Skeletal muscle cell (primary cell): Measurements from ENCODE around the gene S1PR2.
"Not testable (repeated sequence)": the region's sequence is repeated elsewhere in the genome, so short reads cannot be mapped to it uniquely, and the experiment has no call there.

Experiments
- DNase-seq: peaks from one replicate; pipeline ENCODE4 v3.0.0-alpha.2; 2010; ENCODE audit warnings: low read depth
- H3K4me3 ChIP-seq: 2 replicates; pipeline ENCODE4 v1.5.1; 2011; ENCODE audit warnings: low read depth, mild to moderate bottlenecking, control low read depth, low read length, moderate library complexity

The S1PR2 gene

GRCh38 chr19:10227026-10227971, 3.8 kb downstream of the S1PR2 start:
- DNase-seq = no peak
- peak overlapping the region; percentile 0 for H3K4me3 ChIP-seq

GRCh38 chr19:10226376-10227025, 4.6 kb downstream of the S1PR2 start:
- H3K4me3 ChIP-seq = no peak overlapping the region
- peak; percentile 86 for DNase-seq

- no peak overlapping the region for H3K4me3 ChIP-seq
- DNase-seq = no peak
Observed at GRCh38 chr19:10226021-10226375, 5.1 kb downstream of the S1PR2 start.

- DNase-seq = no peak
- H3K4me3 ChIP-seq = no peak overlapping the region
Observed at GRCh38 chr19:10224337-10224736, 6.8 kb downstream of the S1PR2 start.

- DNase-seq = no peak
- no peak overlapping the region for H3K4me3 ChIP-seq
Observed at GRCh38 chr19:10223488-10224213, 7.5 kb downstream of the S1PR2 start.

GRCh38 chr19:10222201-10222890, 8.8 kb downstream of the S1PR2 start:
- no peak for DNase-seq

GRCh38 chr19:10220695-10221094, 10.4 kb downstream of the S1PR2 start:
- DNase-seq = no peak

More at GRCh38 chr19:10222201-10222890, 8.8 kb downstream of the S1PR2 start:
- no peak overlapping the region for H3K4me3 ChIP-seq

GRCh38 chr19:10219678-10220077, 11.5 kb downstream of the S1PR2 start:
- no peak for DNase-seq
- no peak overlapping the region for H3K4me3 ChIP-seq

More at GRCh38 chr19:10220695-10221094, 10.4 kb downstream of the S1PR2 start:
- no peak overlapping the region for H3K4me3 ChIP-seq

GRCh38 chr19:10217085-10217484, 14.0 kb downstream of the S1PR2 start:
- no peak overlapping the region for H3K4me3 ChIP-seq
- DNase-seq = no peak

GRCh38 chr19:10214784-10215183, 16.3 kb downstream of the S1PR2 start:
- no peak for DNase-seq
- no peak overlapping the region for H3K4me3 ChIP-seq

GRCh38 chr19:10211691-10212090, 19.4 kb downstream of the S1PR2 start:
- DNase-seq = no peak
- H3K4me3 ChIP-seq = no peak overlapping the region

GRCh38 chr19:10211061-10211460, 20.1 kb downstream of the S1PR2 start:
- H3K4me3 ChIP-seq = no peak overlapping the region
- DNase-seq = no peak

- H3K4me3 ChIP-seq = no peak overlapping the region
Observed at GRCh38 chr19:10209315-10209714, 21.8 kb downstream of the S1PR2 start.

GRCh38 chr19:10207026-10207425, 24.1 kb downstream of the S1PR2 start:
- no peak for DNase-seq
- H3K4me3 ChIP-seq = no peak overlapping the region

More at GRCh38 chr19:10209315-10209714, 21.8 kb downstream of the S1PR2 start:
- DNase-seq = no peak

- no peak overlapping the region for H3K4me3 ChIP-seq
- no peak for DNase-seq
Observed at GRCh38 chr19:10206226-10206885, 24.8 kb downstream of the S1PR2 start.

- no peak for DNase-seq
- H3K4me3 ChIP-seq = no peak overlapping the region
Observed at GRCh38 chr19:10205636-10206035, 25.5 kb downstream of the S1PR2 start.

- no peak overlapping the region for H3K4me3 ChIP-seq
- no peak for DNase-seq
Observed at GRCh38 chr19:10203686-10204085, 27.4 kb downstream of the S1PR2 start.

GRCh38 chr19:10201176-10201575, 30.0 kb downstream of the S1PR2 start:
- H3K4me3 ChIP-seq = no peak overlapping the region
- no peak for DNase-seq

GRCh38 chr19:10200101-10200500, 31.0 kb downstream of the S1PR2 start:
- DNase-seq, H3K4me3 ChIP-seq: not testable (repeated sequence)
